Astrocyte (in vitro differentiated cells and primary cell): ENCODE measurements around the gene VDR. TPM values are rescaled to one million over a fixed set of nuclear protein-coding genes. Genes with fewer than 3 reads are reported as not detected.

Experiments
- DNase-seq: peaks from one replicate; pipeline ENCODE4 v3.0.0-alpha.2; 2010; ENCODE audit warnings: low read depth
- FAIRE-seq: peaks from 2 replicates; lab custom pipeline; 2011; peaks lifted over from hg19 to GRCh38; lab: Jason Lieb, UNC
- H2AFZ ChIP-seq: 2 replicates; pipeline ENCODE4 v1.6.0; 2012; ENCODE audit warnings: low read depth, low read length, inconsistent platforms
- H3K27ac ChIP-seq: 2 replicates; pipeline ENCODE4 v1.5.1; 2011; ENCODE audit warnings: low read depth, low read length, inconsistent platforms
- H3K27me3 ChIP-seq: 2 replicates; pipeline ENCODE4 v1.6.0; 2011; ENCODE audit warnings: low read length, inconsistent platforms; ENCODE audit not compliant: insufficient read depth
- H3K36me3 ChIP-seq: 2 replicates; pipeline ENCODE4 v1.5.1; 2011; ENCODE audit warnings: low read length, inconsistent platforms; ENCODE audit not compliant: insufficient read depth
- H3K4me1 ChIP-seq: 2 replicates; pipeline ENCODE4 v1.5.1; 2011; ENCODE audit warnings: low read length, inconsistent platforms; ENCODE audit not compliant: insufficient read depth
- H3K4me2 ChIP-seq: 2 replicates; pipeline ENCODE4 v1.6.0; 2012; ENCODE audit warnings: low read length, inconsistent platforms
- H3K4me3 ChIP-seq: 2 replicates; pipeline ENCODE4 v1.5.1; 2011; ENCODE audit warnings: low read depth, mild to moderate bottlenecking, low read length, inconsistent platforms; ENCODE audit not compliant: insufficient read depth
- H3K79me2 ChIP-seq: 2 replicates; pipeline ENCODE4 v1.6.0; 2012; ENCODE audit warnings: mild to moderate bottlenecking, low read length, inconsistent platforms; ENCODE audit not compliant: insufficient read depth
- H3K9ac ChIP-seq: 2 replicates; pipeline ENCODE4 v1.6.0; 2012; ENCODE audit warnings: mild to moderate bottlenecking, low read length, inconsistent platforms
- H3K9me3 ChIP-seq: 2 replicates; pipeline ENCODE4 v1.5.1; 2012; ENCODE audit warnings: low read depth, mild to moderate bottlenecking, low read length, inconsistent platforms; ENCODE audit not compliant: insufficient read depth
- H4K20me1 ChIP-seq: 2 replicates; pipeline ENCODE4 v1.6.0; 2012; ENCODE audit warnings: low read length, inconsistent platforms; ENCODE audit not compliant: insufficient read depth
- H3K27ac Mint-ChIP-seq: one replicate; pipeline ENCODE4 v1.8.0; 2021; ENCODE audit warnings: mild to moderate bottlenecking, mixed read lengths; ENCODE audit not compliant: unreplicated experiment
- H3K27me3 Mint-ChIP-seq: one replicate; pipeline ENCODE4 v1.8.0; 2021; ENCODE audit warnings: low read depth, mixed read lengths; ENCODE audit not compliant: unreplicated experiment
- H3K36me3 Mint-ChIP-seq: one replicate; pipeline ENCODE4 v1.8.0; 2021; ENCODE audit warnings: low read depth, mixed read lengths; ENCODE audit not compliant: unreplicated experiment
- H3K4me1 Mint-ChIP-seq: one replicate; pipeline ENCODE4 v1.8.0; 2021; ENCODE audit warnings: low read depth, mixed read lengths; ENCODE audit not compliant: unreplicated experiment
- H3K4me3 Mint-ChIP-seq: one replicate; pipeline ENCODE4 v1.8.0; 2021; ENCODE audit warnings: mild to moderate bottlenecking, moderate library complexity, mixed read lengths; ENCODE audit not compliant: unreplicated experiment
- H3K9me3 Mint-ChIP-seq: one replicate; pipeline ENCODE4 v1.8.0; 2021; ENCODE audit warnings: mild to moderate bottlenecking, mixed read lengths; ENCODE audit not compliant: unreplicated experiment
- EZH2 ChIP-seq: IDR thresholded peaks from 2 replicates; pipeline ENCODE4 v1.6.1; 2012; ENCODE audit warnings: mild to moderate bottlenecking, low read length, inconsistent platforms; ENCODE audit not compliant: insufficient read depth
- total RNA-seq: library from RNA; stranded (reverse); gene quantifications from 2 replicates; pipeline ENCODE4 v1.2.1, GENCODE V29; 2021
- TF ChIP-seq, protein P1 (sequence below): IDR thresholded peaks from 2 replicates; pipeline ENCODE4 v1.5.1; 2011; ENCODE audit warnings: low read depth, mild to moderate bottlenecking, inconsistent platforms, low read length, moderate library complexity; ENCODE audit not compliant: insufficient read depth

The VDR gene
- total RNA-seq, 1 donor from 2014 or later: 6.6 TPM

DNA sequence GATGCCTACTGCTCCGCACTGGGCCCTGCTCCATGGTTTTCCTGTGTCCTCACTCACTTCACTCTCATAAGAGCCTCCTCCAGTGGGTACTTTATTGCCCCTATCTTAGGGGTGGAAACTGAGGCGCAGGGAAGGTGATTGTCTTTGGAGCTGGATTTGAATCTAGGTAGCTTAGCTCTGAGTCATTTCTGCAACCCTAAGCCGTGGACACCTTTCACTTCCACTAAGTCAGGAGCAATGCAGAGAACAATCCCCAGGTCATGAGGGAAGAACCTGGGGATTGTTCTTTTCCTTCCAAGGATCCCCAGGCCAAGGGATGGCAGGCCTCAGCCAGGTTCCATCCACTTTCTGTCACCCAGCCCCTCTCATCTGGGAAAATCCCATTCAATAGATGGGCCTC, 20.3 kb downstream of the VDR start:
- DNase-seq (no peak), FAIRE-seq (no peak)
- no peaks in the 10 kb centered on the region for H4K20me1 ChIP-seq

DNA sequence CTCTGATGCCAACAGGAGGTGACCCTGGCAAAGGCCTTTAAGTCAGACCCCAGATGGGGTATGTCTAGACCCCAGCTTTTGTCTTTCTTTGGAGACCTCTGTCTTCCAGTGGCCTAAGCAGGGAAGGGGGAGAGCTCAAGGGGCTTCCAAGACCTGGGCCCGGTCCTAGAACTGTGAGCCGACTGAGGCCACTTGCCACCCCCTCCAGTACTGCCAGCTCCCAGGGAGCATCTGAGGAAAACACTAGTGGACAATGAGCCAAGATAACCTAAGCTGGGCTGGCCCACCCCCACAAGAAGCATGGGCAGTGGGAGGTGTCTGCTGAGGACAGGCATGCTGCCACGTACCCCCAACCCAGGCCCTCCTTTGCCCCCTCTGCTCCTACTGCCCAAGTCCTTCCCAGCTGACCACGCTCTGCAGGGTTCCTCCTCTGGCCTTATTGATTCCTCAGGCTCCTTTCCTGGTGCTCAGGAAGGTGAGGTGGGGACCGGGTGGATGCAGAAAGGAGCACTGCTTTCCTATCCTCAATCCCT, 21.1 kb downstream of the VDR start:
- no peak overlapping the region for H3K27ac ChIP-seq
- Mint-ChIP-seq H3K27ac (no peak overlapping the region), H3K27me3 (peaks cover 50% of the 10 kb centered on the region), H3K36me3 (peaks cover 9% of the 10 kb centered on the region), H3K4me3 (no peak overlapping the region), H3K4me1 (peaks cover 44% of the 10 kb centered on the region), H3K9me3 (no peaks in the 10 kb centered on the region)
- H3K9me3 ChIP-seq: peaks cover 1% of the 10 kb centered on the region
- TF ChIP-seq, protein P1, sequence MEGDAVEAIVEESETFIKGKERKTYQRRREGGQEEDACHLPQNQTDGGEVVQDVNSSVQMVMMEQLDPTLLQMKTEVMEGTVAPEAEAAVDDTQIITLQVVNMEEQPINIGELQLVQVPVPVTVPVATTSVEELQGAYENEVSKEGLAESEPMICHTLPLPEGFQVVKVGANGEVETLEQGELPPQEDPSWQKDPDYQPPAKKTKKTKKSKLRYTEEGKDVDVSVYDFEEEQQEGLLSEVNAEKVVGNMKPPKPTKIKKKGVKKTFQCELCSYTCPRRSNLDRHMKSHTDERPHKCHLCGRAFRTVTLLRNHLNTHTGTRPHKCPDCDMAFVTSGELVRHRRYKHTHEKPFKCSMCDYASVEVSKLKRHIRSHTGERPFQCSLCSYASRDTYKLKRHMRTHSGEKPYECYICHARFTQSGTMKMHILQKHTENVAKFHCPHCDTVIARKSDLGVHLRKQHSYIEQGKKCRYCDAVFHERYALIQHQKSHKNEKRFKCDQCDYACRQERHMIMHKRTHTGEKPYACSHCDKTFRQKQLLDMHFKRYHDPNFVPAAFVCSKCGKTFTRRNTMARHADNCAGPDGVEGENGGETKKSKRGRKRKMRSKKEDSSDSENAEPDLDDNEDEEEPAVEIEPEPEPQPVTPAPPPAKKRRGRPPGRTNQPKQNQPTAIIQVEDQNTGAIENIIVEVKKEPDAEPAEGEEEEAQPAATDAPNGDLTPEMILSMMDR: no peak
- DNase-seq: no peak
- H3K79me2 ChIP-seq: no peaks in the 10 kb centered on the region
- no peak for FAIRE-seq
- H3K27me3 ChIP-seq: no peaks in the 10 kb centered on the region
- no peak overlapping the region for H2AFZ ChIP-seq
- H3K4me1 ChIP-seq: peaks cover 30% of the 10 kb centered on the region
- H3K36me3 ChIP-seq: no peaks in the 10 kb centered on the region
- H3K4me2 ChIP-seq: peak overlapping the region; percentile 48
- H4K20me1 ChIP-seq: no peaks in the 10 kb centered on the region
- no peak overlapping the region for H3K4me3 ChIP-seq
- H3K9ac ChIP-seq: no peak overlapping the region

More for the DNA sequence above, 20.3 kb downstream of the VDR start:
- peaks cover 45% of the 10 kb centered on the region for H3K27me3 Mint-ChIP-seq
- Histone ChIP-seq H3K79me2 (no peaks in the 10 kb centered on the region), H3K27ac (no peak overlapping the region), H3K27me3 (no peaks in the 10 kb centered on the region), H3K9ac (no peak overlapping the region), H3K9me3 (no peaks in the 10 kb centered on the region), H2AFZ (no peak overlapping the region), H3K4me3 (no peak overlapping the region), H3K4me1 (peaks cover 30% of the 10 kb centered on the region), H3K36me3 (no peaks in the 10 kb centered on the region), H3K4me2 (no peak overlapping the region)
- TF ChIP-seq, protein P1: no peak
- no peak for TF ChIP-seq EZH2
- H3K27ac Mint-ChIP-seq: no peak overlapping the region
- H3K36me3 Mint-ChIP-seq: peaks cover 6% of the 10 kb centered on the region
- no peak overlapping the region for H3K4me3 Mint-ChIP-seq
- peaks cover 44% of the 10 kb centered on the region for H3K4me1 Mint-ChIP-seq
- no peaks in the 10 kb centered on the region for H3K9me3 Mint-ChIP-seq

DNA sequence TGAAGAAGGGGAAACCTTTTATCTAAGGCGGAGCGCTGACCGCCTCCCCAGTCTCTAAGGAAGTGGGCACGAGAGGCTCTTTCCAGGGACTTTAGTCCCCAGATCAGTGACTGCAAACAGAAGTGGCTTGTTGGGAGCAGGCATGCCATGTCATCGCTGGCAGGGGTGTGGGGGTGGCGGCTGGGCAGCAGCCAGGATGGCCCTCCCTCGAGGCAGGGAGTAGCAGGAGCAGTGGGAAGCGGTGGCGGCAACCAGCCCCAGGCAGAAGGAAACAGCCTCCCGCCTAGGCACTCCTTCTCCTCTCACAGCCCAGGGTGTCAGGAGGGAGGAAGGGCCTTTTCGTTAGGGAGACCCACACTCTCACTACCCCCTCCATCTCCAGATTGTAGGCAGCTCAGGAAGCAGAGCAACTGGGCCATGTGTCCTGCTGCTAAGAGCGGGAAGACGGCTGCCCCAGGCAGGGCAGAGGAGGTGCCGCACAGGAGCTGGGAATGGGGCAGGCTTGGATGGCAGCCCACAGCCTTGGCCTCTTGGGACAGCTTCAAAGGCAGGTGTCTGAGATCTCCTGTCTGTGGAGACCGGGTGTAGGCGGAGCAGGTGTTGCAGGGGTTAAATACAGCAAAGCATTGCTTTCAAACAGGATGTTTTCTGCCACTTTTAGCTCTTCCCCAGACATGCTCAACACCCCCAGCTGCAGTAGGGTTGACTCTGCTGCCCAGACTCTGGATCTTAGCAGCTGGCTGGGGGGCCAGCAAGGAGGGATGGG, 21.8 kb downstream of the VDR start:
- H4K20me1 ChIP-seq: no peaks in the 10 kb centered on the region
- no peak overlapping the region for H3K9ac ChIP-seq
- TF ChIP-seq EZH2: no peak
- TF ChIP-seq, protein P1: no peak
- Mint-ChIP-seq H3K4me1 (peaks cover 44% of the 10 kb centered on the region), H3K27me3 (peaks cover 54% of the 10 kb centered on the region), H3K36me3 (peaks cover 12% of the 10 kb centered on the region), H3K4me3 (no peak overlapping the region), H3K9me3 (peaks cover 4% of the 10 kb centered on the region), H3K27ac (peak overlapping the region; percentile 58)
- FAIRE-seq: no peak
- H3K27ac ChIP-seq: no peak overlapping the region
- H3K27me3 ChIP-seq: no peaks in the 10 kb centered on the region
- no peak overlapping the region for H2AFZ ChIP-seq
- H3K9me3 ChIP-seq: peaks cover 9% of the 10 kb centered on the region
- H3K4me1 ChIP-seq: peaks cover 30% of the 10 kb centered on the region
- H3K79me2 ChIP-seq: no peaks in the 10 kb centered on the region
- DNase-seq: no peak
- H3K4me3 ChIP-seq: no peak overlapping the region
- H3K36me3 ChIP-seq: no peaks in the 10 kb centered on the region
- peak overlapping the region; percentile 48 for H3K4me2 ChIP-seq
